ENCODE measurements around the gene RTN4R. TPM values are rescaled to one million over a fixed set of nuclear protein-coding genes. Genes with fewer than 3 reads are reported as not detected.

The RTN4R gene
- total and polyA plus RNA-seq, 9 of the 15 experiments (the other 6 are each of a cell fraction or from before 2014, with no cell fraction given), result 0.04 to 2.8 (median 1.4) TPM; not detected in 3

DNA sequence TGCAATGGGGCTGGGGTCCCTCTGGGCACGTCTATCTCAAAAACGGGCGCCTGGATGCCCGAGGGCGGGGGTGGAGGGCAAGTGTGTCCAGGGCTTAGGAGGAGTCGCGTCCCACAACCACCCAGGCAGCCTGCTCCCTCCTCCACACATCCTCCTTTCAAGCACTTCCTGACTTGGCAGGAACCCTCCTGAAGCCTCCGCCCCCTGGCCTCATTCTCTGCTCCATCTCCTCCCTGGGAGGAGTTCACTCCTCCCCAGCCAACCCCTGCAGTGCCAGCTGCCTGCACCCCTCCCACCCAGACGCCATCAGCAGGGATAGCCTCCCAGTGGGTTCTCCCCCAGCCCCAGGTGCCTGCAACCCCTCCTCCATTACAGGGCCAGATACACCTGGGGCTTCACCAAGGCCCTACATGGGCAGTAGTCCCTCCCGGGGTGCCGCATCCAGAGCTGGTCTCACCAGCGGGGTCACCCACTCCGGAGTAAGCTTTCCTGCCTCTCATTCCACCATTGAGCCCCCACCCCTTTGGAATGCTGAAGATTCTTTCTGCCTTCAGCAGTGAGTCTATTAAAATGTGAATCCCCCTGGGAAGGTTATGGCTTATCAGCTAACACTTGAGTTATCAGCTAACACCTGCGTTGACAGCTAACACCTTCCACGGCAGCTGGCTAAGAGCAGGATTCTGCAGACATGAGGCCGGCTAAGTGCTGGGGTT is 24.4 kb downstream of the RTN4R start (continued):
- no peak for TF ChIP-seq TEAD4 (IDR thresholded peaks at IDR 0.05; ENCODE audit: low read length)
- no peak for TF ChIP-seq TEAD4 (CRISPR knock-in tag; IDR thresholded peaks at IDR 0.05; ENCODE audit: borderline replicate concordance)
- TF ChIP-seq LEF1 (IDR thresholded peaks at IDR 0.05), result no peak
- TF ChIP-seq ZNF764 (CRISPR knock-in tag; IDR thresholded peaks at IDR 0.05; ENCODE audit: low read depth), result 0 out of 2 replicates have a peak, but pooled peaks have one; percentile 4
- TF ChIP-seq, protein P1, sequence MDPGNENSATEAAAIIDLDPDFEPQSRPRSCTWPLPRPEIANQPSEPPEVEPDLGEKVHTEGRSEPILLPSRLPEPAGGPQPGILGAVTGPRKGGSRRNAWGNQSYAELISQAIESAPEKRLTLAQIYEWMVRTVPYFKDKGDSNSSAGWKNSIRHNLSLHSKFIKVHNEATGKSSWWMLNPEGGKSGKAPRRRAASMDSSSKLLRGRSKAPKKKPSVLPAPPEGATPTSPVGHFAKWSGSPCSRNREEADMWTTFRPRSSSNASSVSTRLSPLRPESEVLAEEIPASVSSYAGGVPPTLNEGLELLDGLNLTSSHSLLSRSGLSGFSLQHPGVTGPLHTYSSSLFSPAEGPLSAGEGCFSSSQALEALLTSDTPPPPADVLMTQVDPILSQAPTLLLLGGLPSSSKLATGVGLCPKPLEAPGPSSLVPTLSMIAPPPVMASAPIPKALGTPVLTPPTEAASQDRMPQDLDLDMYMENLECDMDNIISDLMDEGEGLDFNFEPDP (CRISPR knock-in tag; IDR thresholded peaks at IDR 0.05), result no peak
- no peak for TF ChIP-seq TOE1 (IDR thresholded peaks at IDR 0.05; ENCODE audit: borderline replicate concordance)
- TF ChIP-seq TOE1 (CRISPR knock-in tag; IDR thresholded peaks at IDR 0.05; ENCODE audit: borderline replicate concordance, low read depth), result no peak
- TF ChIP-seq ZNF121 (CRISPR knock-in tag; conservative IDR thresholded peaks at IDR 0.05), result no peak
- no peak for TF ChIP-seq ZNF311 (CRISPR knock-in tag; IDR thresholded peaks at IDR 0.05)
- no peak for TF ChIP-seq XRCC3 (IDR thresholded peaks at IDR 0.05)
- TF ChIP-seq RAD21 (CRISPR knock-in tag; conservative IDR thresholded peaks at IDR 0.05 in 1 of 2, IDR thresholded peaks at IDR 0.05 in 1 of 2), result no peak
- TF ChIP-seq, protein P2, sequence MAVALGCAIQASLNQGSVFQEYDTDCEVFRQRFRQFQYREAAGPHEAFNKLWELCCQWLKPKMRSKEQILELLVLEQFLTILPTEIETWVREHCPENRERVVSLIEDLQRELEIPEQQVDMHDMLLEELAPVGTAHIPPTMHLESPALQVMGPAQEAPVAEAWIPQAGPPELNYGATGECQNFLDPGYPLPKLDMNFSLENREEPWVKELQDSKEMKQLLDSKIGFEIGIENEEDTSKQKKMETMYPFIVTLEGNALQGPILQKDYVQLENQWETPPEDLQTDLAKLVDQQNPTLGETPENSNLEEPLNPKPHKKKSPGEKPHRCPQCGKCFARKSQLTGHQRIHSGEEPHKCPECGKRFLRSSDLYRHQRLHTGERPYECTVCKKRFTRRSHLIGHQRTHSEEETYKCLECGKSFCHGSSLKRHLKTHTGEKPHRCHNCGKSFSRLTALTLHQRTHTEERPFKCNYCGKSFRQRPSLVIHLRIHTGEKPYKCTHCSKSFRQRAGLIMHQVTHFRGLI (CRISPR knock-in tag; IDR thresholded peaks at IDR 0.05), result no peak
- peak; percentile 66 for TF ChIP-seq ETV1 (tag; conservative IDR thresholded peaks at IDR 0.05; ENCODE audit: low read depth)
- peak; percentile 42; the same call in 1 of the 2 replicates for TF ChIP-seq PHF8 (IDR thresholded peaks at IDR 0.05; ENCODE audit: borderline replicate concordance, low read length)
- peak; percentile 2 for TF ChIP-seq DACH1 (IDR thresholded peaks at IDR 0.05; ENCODE audit: partially characterized antibody)
- no peak for TF ChIP-seq ZNF174 (CRISPR knock-in tag; IDR thresholded peaks at IDR 0.05)
- no peak for TF ChIP-seq HDAC8 (tag; IDR thresholded peaks at IDR 0.05)
- TF ChIP-seq KDM5B (IDR thresholded peaks at IDR 0.05; ENCODE audit: insufficient replicate concordance, low read depth, low read length), result no peak
- TF ChIP-seq, protein P3, sequence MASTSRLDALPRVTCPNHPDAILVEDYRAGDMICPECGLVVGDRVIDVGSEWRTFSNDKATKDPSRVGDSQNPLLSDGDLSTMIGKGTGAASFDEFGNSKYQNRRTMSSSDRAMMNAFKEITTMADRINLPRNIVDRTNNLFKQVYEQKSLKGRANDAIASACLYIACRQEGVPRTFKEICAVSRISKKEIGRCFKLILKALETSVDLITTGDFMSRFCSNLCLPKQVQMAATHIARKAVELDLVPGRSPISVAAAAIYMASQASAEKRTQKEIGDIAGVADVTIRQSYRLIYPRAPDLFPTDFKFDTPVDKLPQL (IDR thresholded peaks at IDR 0.05; ENCODE audit: extremely low read depth, insufficient read length), result no peak
- no peak for TF ChIP-seq ARNT (IDR thresholded peaks at IDR 0.05)
- TF ChIP-seq SMAD3 (CRISPR knock-in tag; conservative IDR thresholded peaks at IDR 0.05), result 0 out of 2 replicates have a peak, but pooled peaks have one; percentile 6
- TF ChIP-seq OTX1 (CRISPR knock-in tag; IDR thresholded peaks at IDR 0.05), result peak; percentile 77
- TF ChIP-seq, protein P4, sequence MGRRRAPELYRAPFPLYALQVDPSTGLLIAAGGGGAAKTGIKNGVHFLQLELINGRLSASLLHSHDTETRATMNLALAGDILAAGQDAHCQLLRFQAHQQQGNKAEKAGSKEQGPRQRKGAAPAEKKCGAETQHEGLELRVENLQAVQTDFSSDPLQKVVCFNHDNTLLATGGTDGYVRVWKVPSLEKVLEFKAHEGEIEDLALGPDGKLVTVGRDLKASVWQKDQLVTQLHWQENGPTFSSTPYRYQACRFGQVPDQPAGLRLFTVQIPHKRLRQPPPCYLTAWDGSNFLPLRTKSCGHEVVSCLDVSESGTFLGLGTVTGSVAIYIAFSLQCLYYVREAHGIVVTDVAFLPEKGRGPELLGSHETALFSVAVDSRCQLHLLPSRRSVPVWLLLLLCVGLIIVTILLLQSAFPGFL (CRISPR knock-in tag; IDR thresholded peaks at IDR 0.05), result no peak
- no peak for TF ChIP-seq ZNF23 (CRISPR knock-in tag; IDR thresholded peaks at IDR 0.05)
- no peak for TF ChIP-seq MECOM (CRISPR knock-in tag; IDR thresholded peaks at IDR 0.05)
- no peak for TF ChIP-seq TRIM28 (IDR thresholded peaks at IDR 0.05)

Measured in K562 (cell line).